Small intestine (tissue), 7 donors: ENCODE measurements around the gene VPREB1. TPM values are rescaled to one million over a fixed set of nuclear protein-coding genes. Genes with fewer than 3 reads are reported as not detected.

Source experiments
- DNase-seq, 2 donors: peaks; one replicate each; pipeline versions ENCODE4 v3.0.0 to v3.0.0-alpha.2; 2013
- FAIRE-seq: peaks from 2 replicates; lab custom pipeline; 2012; peaks lifted over from hg19 to GRCh38; lab: Jason Lieb, UNC
- H3K27ac ChIP-seq, 3 donors: one replicate each; pipeline ENCODE4 v1.5.1; 2013; ENCODE audit warnings: low read length in 2 of 3, mild to moderate bottlenecking in 2 of 3, control low read depth in 1 of 3, inconsistent platforms in 1 of 3, low read depth in 1 of 3, moderate library complexity in 1 of 3
- H3K27me3 ChIP-seq, 3 donors: one replicate each; pipeline ENCODE4 v1.6.1; 2013; ENCODE audit warnings: low read length in 3 of 3, inconsistent platforms in 1 of 3; ENCODE audit not compliant: control insufficient read depth in 3 of 3, insufficient read depth in 3 of 3
- H3K36me3 ChIP-seq, 3 donors: one replicate each; pipeline ENCODE4 v1.6.1; 2013; ENCODE audit warnings: low read length in 3 of 3, inconsistent platforms in 1 of 3, low read depth in 1 of 3, mild to moderate bottlenecking in 1 of 3, moderate library complexity in 1 of 3; ENCODE audit not compliant: control insufficient read depth in 3 of 3, insufficient read depth in 2 of 3
- H3K4me1 ChIP-seq, 3 donors: one replicate each; pipeline ENCODE4 v1.6.1; 2013; ENCODE audit warnings: low read length in 2 of 3, inconsistent platforms in 1 of 3, low read depth in 1 of 3, mild to moderate bottlenecking in 1 of 3, moderate library complexity in 1 of 3; ENCODE audit not compliant: control insufficient read depth in 3 of 3, insufficient read depth in 2 of 3
- H3K4me3 ChIP-seq, 3 donors: one replicate each; pipeline ENCODE4 v1.5.1; 2013; ENCODE audit warnings: low read length in 3 of 3, control low read depth in 1 of 3, inconsistent platforms in 1 of 3, low read depth in 1 of 3, mild to moderate bottlenecking in 1 of 3, moderate library complexity in 1 of 3
- H3K9me3 ChIP-seq, 2 donors: one replicate each; pipeline ENCODE4 v1.6.1; 2013; ENCODE audit warnings: low read depth in 1 of 2, low read length in 1 of 2; ENCODE audit not compliant: control insufficient read depth in 2 of 2, insufficient read depth in 1 of 2
- WGBS, 3 donors: extraction: QIAGEN DNeasy Blood & Tissue Kit; methylation state at CpG; one replicate each; pipeline ENCODE4 v1.1.7; 2013; 5-methylcytosine and 5-hydroxymethylcytosine counted together
- polyA plus RNA-seq, 4 donors: library from polyadenylated mRNA; stranded (reverse) in 3 of 4; unstranded in 1 of 4; fragments of 200-250 nt in 3 of 4; fragments of 120-200 nt in 1 of 4; gene quantifications; one replicate each; pipeline versions ENCODE4 v1.2.1 to v1.2.3, GENCODE V29; 2013
- donor health status: healthy with polysubstance abuse.
- donor health status: control.
- donor health status: control.
- donor health status: Bipolar disorder and iron deficiency.
- donor health status: healthy.

The VPREB1 gene
- polyA plus RNA-seq, 4 donors = 0.13 to 0.32 TPM; not detected in 2

DNA sequence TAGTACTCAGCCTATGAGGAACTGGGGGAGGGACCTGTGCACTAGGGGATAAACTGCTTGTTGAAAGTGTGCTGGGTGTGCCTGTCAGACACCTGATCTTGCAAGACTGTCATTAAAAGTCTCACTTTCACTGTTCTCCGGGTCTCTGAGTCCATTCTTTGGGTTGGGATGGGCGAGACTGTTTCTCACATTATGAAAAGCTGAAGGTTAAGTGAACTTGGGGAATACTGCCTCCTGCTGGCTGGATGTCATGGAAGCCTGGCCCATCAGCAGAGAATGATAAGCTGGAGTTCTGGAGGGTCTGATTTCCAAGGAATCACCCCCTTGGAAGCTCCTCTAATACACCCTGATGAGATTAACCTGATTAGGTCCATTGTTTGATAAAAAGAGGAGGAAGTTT is 9.0 kb upstream of the VPREB1 start:
- no peaks in the 10 kb centered on the region for H3K4me1 ChIP-seq
- H3K4me3 ChIP-seq = no peak overlapping the region
- H3K9me3 ChIP-seq = no peaks in the 10 kb centered on the region
- FAIRE-seq (no peak), DNase-seq (peak; percentile 31 to 60)
- H3K27me3 ChIP-seq = peaks cover 0 to 5% (median 2%) of the 10 kb centered on the region in 3 donors
- 11 to 15% (median 14%) methylated on average over 2 of the region's 2 CpGs for WGBS, 3 donors
- H3K36me3 ChIP-seq = no peaks in the 10 kb centered on the region
- H3K27ac ChIP-seq = no peak overlapping the region

DNA sequence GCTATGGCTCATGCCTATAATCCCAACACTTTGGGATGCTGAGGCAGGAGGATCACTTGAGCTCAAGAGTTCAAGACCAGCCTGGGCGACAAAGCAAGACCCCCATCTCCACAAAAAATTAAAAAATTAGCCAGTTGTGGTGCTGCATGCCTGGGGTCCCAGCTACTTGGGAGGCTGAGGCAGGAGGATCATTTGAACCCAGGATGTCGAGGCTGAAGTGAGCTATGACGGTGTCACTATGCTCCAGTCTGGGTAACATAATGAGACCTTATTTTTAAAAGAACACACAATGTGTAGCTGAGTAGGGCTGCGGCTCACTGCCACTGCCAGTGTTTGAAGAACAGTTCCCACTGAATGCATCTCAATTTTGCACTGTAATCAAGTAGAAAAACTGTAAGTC is 7.1 kb upstream of the VPREB1 start:
- FAIRE-seq = no peak
- Histone ChIP-seq H3K27me3 (peaks cover 2 to 5% (median 2%) of the 10 kb centered on the region in 3 donors), H3K27ac (no peak overlapping the region), H3K4me3 (no peak overlapping the region), H3K36me3 (no peaks in the 10 kb centered on the region), H3K9me3 (peaks cover 0 to 3% of the 10 kb centered on the region in 2 donors), H3K4me1 (no peaks in the 10 kb centered on the region)
- no peak for DNase-seq
- WGBS, 3 donors = 84 to 89% (median 88%) methylated on average over 4 of the region's 4 CpGs

DNA sequence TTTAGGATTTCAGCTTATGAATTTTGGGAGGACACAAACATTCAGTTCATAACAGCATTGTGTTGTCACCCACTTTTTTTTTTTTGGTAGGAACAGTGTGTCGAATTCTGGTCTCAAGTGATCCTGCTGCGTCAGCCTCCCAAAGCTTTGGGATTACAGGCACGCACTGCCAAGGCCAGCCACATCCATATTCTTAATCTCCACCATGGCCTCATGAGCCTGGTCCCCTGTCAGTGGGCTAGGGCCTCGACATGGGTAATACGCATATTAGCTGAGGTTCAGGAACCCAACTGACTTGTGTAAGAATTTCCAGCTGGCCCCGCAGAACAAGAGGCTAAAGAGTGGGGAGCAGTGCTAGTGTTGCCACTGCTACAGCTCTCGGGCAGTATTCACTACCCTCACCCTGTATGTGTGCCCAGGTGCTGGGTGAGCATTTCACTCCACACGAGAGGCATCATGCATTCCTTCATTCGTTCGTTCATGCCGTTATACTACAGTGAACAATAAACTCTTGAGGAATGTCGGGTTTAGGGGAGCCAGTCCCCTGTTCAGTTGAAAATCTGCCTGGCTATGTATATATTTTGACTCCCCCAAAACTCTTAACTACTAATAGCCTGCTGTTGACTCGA is 5.2 kb upstream of the VPREB1 start:
- Histone ChIP-seq H3K27me3 (peaks cover 0 to 5% (median 2%) of the 10 kb centered on the region in 3 donors), H3K4me3 (no peak overlapping the region)

DNA sequence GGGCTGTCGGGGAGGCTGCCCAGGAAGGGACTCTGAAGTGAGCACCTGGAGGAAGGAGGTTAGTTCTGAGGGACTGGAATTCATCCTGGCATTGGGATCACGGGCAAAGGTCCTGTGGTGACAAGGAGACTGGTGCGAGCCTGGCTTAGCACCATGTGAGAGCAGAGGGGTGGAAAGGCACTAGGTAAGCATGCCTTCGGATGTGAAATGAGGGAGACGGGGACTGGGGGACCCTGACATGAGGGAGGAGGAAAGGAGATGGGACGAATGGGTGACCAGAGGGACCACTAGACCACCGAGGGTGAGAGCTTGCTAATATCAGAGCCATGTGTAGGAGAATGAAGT is 3.1 kb upstream of the VPREB1 start:
- Histone ChIP-seq H3K27me3 (peaks cover 0 to 5% (median 2%) of the 10 kb centered on the region in 3 donors), H3K4me3 (no peak overlapping the region), H3K36me3 (no peaks in the 10 kb centered on the region), H3K4me1 (no peaks in the 10 kb centered on the region), H3K9me3 (peaks cover 0 to 3% of the 10 kb centered on the region in 2 donors), H3K27ac (no peak overlapping the region)
- 69 to 84% (median 76%) methylated on average over 6 to 7 of the region's 7 CpGs for WGBS, 3 donors
- FAIRE-seq (no peak), DNase-seq (no peak)

More for the DNA sequence above, 5.2 kb upstream of the VPREB1 start:
- FAIRE-seq = no peak
- no peak for DNase-seq
- H3K36me3 ChIP-seq = no peaks in the 10 kb centered on the region
- H3K27ac ChIP-seq = no peak overlapping the region
- peaks cover 0 to 3% of the 10 kb centered on the region in 2 donors for H3K9me3 ChIP-seq
- 77 to 80% (median 78%) methylated on average over 13 of the region's 13 CpGs for WGBS, 3 donors
- H3K4me1 ChIP-seq = no peaks in the 10 kb centered on the region

DNA sequence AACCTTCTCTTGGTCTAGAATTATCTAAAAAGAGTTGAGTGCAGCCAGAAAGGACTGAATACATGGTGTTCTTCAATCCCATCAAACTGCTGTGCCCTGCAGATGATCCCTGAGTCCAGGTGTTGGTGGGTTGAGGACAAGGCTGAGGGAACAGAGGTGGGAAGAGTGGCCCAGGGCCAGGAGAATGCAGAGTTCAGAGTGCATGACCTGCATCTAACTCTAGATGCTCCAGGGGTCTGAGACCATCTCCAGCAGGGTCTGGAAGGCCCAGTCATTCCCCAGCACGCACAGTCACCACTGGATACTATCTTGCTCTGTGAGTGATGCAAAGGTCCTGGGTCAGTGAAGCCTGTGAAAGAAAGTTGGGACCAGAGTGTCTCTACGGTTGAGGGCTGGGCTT is 2.1 kb upstream of the VPREB1 start:
- FAIRE-seq = no peak

DNA sequence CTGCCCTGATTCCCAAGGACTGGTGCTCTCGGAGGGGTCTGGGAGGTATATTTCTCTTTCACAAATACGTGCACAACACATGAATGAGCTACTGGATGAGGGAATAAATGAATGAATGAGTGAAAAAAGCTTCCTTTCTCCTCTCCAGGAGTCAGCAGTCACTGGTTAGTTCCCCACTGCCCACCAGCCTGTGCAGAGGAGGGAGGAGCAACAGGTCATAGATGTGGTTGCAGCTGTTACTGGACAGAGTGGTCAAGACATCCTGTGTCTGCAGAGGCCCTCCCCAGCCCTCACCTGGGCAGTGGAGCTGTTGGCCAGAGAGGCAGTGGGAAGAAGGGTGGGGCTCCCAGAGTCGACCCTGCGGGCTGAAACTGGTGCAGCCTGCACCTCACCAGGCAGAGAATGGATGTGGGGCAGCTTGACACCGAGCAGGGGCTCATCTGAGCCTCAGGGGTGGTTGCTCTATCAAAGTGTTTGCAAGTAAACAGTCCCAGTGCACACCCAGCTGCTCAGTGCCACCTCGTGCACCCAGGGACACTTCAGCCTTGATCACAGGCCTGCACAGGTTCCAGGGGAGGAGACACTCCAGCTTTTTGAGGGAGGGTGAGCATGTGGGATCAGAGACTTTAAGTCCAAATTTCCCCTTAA is 1.4 kb upstream of the VPREB1 start:
- no peak overlapping the region for H3K27ac ChIP-seq
- H3K27me3 ChIP-seq = peaks cover 0 to 5% (median 2%) of the 10 kb centered on the region in 3 donors
- no peak overlapping the region for H3K4me3 ChIP-seq
- DNase-seq = no peak
- peaks cover 0 to 3% of the 10 kb centered on the region in 2 donors for H3K9me3 ChIP-seq
- no peaks in the 10 kb centered on the region for H3K4me1 ChIP-seq
- no peak for FAIRE-seq
- H3K36me3 ChIP-seq = no peaks in the 10 kb centered on the region
- 22 to 52% (median 42%) methylated on average over 6 of the region's 6 CpGs for WGBS, 3 donors

More for the DNA sequence above, 2.1 kb upstream of the VPREB1 start:
- H3K4me3 ChIP-seq = no peak overlapping the region
- no peaks in the 10 kb centered on the region for H3K36me3 ChIP-seq
- H3K9me3 ChIP-seq = peaks cover 0 to 3% of the 10 kb centered on the region in 2 donors
- H3K4me1 ChIP-seq = no peaks in the 10 kb centered on the region
- 54 to 72% (median 61%) methylated on average over 2 of the region's 2 CpGs for WGBS, 3 donors
- DNase-seq = no peak
- no peak overlapping the region for H3K27ac ChIP-seq
- H3K27me3 ChIP-seq = peaks cover 0 to 5% (median 2%) of the 10 kb centered on the region in 3 donors

DNA sequence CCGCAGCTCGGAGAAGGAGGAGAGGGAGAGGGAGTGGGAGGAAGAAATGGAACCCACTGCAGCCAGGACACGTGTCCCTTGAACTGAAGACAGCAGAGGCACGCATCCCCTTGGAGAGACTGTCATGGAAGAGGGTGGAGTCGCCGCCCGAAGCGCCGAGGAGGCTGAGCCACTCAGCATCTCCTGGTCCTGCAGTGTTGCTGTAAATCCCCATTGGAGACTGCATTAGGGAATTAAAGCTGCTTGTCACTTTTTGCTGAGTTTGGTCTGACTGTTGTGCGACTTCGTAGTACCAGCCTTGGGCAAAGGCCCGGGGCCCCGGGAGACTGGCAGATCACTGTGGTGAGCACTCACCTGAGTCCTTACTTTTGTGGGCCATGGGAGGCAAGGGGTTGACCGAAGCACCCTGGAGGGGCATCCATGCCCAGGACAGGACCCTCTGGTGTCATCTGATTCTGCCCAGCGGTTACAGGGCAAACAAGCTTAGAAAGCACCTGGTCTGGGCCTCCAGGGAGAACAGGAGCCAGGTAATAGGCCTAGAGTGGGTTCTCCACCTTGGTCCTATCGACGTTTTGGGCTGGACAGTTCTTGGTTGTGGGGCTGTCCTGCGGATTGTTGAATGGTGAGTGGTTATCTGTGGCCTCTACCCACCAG is 797 bp downstream of the VPREB1 start:
- 77 to 82% (median 78%) methylated on average over 18 of the region's 18 CpGs for WGBS, 3 donors
- Histone ChIP-seq H3K27me3 (peaks cover 0 to 2% (median 0%) of the 10 kb centered on the region in 3 donors), H3K9me3 (peaks cover 0 to 3% of the 10 kb centered on the region in 2 donors)

DNA sequence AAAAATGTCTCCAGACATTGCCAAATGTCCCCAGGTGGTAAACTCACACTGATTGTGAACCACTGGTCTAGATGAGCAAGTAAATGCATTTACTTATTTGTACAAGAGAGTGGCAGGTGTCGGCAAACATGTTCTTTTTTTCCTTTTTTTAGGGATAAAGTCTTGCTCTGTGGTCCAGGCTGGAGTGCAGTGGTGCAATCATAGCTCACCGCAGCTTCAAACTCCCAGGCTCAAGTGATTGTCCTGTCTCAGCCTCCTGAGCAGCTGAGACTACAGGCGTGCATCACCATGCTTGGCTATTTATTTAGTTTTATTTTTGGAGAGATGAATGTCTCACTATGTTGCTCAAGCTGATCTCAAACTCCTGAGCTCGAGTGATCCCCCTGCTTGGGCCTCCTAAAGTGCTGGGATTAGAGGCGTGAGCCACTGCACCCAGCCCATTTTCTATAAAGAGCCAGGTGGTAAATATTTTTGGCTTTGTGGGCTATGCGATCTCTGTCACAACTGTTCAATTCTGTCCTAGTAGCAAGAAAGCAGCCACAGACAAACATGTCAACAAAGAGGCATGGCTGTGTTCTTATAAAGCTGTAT is 1.4 kb downstream of the VPREB1 start:
- Histone ChIP-seq H3K9me3 (peaks cover 0 to 3% of the 10 kb centered on the region in 2 donors), H3K36me3 (no peaks in the 10 kb centered on the region), H3K27ac (no peak overlapping the region), H3K4me3 (no peak overlapping the region), H3K4me1 (no peaks in the 10 kb centered on the region), H3K27me3 (peaks cover 0 to 2% (median 0%) of the 10 kb centered on the region in 3 donors)
- FAIRE-seq (no peak), DNase-seq (no peak)
- 64 to 68% (median 68%) methylated on average over 6 of the region's 6 CpGs for WGBS, 3 donors

More for the DNA sequence above, 797 bp downstream of the VPREB1 start:
- no peak overlapping the region for H3K4me3 ChIP-seq
- H3K4me1 ChIP-seq = no peaks in the 10 kb centered on the region
- no peak overlapping the region for H3K27ac ChIP-seq
- no peaks in the 10 kb centered on the region for H3K36me3 ChIP-seq
- no peak for DNase-seq
- no peak for FAIRE-seq
